Liver (tissue), 3 donors: ENCODE results near the gene STOML3.

ENCODE experiments used
- JUND ChIP-seq, 2 donors: IDR thresholded peaks; 2 replicates each; pipeline ENCODE4 v1.6.1; 2016; ENCODE audit warnings: antibody characterized with exemption in 2 of 2
- TF ChIP-seq, protein P1 (sequence below): fragments of 150-350 bp; IDR thresholded peaks from 2 replicates; pipeline ENCODE4 v1.5.1; 2017; ENCODE audit warnings: improper control_type of control experiment, low read depth, low read length; ENCODE audit not compliant: missing input control
- donor health status: healthy.
- donor health status: healthy.

DNA sequence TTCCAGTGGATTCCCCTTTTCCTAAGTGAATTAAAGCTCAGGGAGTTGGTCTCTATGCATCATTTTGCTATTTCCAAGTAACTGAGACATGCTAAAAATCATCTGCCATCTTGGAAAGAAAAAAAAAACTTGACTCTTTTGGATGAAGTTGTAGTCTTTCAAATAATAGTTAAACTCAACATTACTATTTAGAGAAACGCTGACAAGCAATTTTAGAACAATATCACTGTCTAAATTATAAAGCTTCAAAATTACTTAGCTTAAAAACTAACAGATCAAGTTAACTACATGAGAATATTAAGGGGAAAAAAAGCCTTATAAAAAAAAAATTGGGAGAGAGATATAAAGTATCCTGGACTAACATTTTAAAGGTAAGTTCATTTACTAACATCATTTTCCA lies 68.5 kb downstream of the STOML3 start:
- TF ChIP-seq, protein P1, sequence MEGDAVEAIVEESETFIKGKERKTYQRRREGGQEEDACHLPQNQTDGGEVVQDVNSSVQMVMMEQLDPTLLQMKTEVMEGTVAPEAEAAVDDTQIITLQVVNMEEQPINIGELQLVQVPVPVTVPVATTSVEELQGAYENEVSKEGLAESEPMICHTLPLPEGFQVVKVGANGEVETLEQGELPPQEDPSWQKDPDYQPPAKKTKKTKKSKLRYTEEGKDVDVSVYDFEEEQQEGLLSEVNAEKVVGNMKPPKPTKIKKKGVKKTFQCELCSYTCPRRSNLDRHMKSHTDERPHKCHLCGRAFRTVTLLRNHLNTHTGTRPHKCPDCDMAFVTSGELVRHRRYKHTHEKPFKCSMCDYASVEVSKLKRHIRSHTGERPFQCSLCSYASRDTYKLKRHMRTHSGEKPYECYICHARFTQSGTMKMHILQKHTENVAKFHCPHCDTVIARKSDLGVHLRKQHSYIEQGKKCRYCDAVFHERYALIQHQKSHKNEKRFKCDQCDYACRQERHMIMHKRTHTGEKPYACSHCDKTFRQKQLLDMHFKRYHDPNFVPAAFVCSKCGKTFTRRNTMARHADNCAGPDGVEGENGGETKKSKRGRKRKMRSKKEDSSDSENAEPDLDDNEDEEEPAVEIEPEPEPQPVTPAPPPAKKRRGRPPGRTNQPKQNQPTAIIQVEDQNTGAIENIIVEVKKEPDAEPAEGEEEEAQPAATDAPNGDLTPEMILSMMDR: no peak
- TF ChIP-seq JUND (IDR thresholded peaks at IDR 0.05): no peak
